Measurements from ENCODE around the gene ALS2CL.
"Not testable (repeated sequence)": the region's sequence is repeated elsewhere in the genome, so short reads cannot be mapped to it uniquely, and the experiment has no call there.

ALS2CL gene, protein sequence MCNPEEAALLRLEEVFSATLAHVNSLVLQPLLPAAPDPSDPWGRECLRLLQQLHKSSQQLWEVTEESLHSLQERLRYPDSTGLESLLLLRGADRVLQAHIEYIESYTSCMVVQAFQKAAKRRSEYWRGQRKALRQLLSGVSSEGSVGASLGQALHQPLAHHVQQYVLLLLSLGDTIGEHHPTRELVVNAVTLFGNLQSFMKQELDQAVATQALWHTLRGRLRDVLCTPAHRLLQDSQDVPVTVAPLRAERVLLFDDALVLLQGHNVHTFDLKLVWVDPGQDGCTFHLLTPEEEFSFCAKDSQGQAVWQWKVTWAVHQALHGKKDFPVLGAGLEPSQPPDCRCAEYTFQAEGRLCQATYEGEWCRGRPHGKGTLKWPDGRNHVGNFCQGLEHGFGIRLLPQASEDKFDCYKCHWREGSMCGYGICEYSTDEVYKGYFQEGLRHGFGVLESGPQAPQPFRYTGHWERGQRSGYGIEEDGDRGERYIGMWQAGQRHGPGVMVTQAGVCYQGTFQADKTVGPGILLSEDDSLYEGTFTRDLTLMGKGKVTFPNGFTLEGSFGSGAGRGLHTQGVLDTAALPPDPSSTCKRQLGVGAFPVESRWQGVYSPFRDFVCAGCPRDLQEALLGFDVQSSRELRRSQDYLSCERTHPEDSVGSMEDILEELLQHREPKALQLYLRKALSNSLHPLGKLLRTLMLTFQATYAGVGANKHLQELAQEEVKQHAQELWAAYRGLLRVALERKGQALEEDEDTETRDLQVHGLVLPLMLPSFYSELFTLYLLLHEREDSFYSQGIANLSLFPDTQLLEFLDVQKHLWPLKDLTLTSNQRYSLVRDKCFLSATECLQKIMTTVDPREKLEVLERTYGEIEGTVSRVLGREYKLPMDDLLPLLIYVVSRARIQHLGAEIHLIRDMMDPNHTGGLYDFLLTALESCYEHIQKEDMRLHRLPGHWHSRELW

DNA sequence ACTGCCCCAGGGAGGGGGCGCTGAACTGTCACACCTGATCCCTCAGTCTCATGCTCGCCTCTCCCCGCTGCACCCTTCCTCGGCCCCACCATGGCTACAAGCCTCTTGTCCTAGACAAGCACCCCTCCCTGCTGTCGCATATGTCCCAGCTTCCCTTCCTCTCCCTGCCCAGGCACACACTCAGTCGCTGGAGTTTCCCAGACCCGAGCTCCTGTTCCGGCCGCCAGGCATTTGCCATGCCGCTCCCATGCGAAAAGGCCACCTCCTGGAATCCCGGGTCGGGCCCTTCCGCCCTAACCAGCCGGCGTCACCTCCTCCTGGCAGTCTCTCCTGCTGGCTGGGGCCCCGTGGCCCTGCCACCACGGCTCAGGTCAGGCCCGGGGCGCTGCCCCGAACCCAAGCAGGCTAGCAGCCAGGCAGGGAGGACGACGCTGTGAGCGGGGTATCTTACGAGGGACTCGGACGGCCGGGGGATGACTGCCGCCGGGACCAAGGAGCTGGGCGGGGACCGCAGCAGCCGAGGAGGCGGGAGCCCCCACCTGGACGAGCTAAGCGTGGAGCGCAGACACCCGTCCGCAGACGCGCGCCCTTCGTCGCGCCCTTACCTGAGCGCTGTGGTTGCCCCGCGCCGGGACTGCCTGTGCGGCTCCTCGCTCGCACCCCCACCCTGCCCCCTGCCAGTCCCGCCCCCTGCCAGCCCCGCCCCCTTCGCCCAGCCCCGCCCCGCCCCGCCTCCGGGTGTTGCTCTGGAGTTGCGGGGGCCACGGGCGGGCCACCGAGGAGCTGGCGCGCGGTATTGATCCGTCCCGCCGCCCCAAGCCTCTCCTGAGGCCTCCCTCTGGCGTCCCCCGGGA, at the start of gene ALS2CL:
TSS of gene ALS2CL (minus strand) at position 642 of the 854 bp plus-strand sequence. CDS start 4,239 bp downstream, outside the sequence.
- peak; percentile 67 for DNase-seq

DNA sequence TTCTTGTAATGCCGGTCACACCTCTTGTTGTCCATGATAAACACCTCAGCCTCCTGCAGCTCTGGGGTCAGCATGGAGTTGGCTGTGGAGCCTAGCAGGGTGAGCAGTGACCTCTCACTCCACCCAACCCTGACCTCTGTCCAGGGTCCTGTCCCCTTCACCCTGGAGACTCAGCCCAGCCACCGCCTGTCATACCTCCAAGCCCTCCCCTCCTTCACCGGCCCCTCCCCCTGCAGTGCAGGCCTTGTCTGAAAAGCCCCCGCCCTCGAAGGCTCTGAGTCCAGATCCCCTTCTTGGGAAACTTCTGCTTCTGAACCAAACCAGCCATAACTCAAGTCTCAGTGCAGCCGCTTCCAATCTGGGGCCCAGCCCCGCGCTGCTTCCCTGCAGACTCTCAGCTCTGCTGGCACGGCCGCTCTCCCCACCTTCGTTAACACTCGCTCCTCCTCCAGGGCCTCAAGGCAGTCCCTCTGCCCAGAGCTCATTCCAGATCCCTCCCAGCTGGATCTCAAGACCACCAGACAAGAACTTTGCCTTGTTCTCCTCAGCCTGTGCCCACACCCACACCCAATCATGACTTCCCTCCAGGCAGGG, 49.6 kb upstream of the ALS2CL start:
- DNase-seq: no peak

DNA sequence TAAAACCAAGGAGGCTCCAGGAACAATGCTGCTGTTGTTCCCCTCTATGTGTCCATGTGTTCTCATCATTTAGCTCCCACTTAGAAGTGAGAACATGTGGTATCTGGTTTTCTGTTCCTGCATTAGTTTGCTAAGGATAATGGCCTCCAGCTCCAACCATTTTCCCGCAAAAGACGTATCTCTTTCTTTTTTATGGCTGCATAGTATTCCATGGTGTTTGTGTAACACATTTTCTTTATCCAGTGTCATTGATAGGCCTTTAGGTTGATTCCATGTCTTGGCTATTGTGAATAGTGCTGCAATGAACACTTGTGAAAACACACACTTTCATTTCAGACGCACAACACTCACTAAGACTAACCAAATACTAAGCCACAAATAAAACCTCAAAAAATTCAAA, 46.1 kb upstream of the ALS2CL start:
- DNase-seq: not testable (repeated sequence)

DNA sequence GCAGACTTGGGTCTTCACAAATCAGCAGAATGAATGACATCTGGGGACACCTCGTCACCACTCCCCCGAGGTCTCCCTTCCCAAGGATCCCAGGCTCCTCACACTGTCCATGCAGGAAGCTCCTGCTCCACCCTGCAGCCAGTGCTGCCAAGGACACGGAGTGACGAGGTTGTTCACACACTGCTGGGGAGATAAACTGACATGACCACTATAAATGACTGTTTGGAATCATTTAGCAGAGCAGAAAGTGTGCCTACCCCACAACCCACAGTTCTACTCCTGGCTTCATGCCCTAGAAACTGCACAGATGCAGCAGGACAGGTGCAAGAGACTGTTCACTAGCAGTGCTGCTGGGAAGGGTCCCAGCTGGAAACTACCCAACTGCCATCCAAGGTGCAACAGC, 43.9 kb upstream of the ALS2CL start:
- no peak for DNase-seq

DNA sequence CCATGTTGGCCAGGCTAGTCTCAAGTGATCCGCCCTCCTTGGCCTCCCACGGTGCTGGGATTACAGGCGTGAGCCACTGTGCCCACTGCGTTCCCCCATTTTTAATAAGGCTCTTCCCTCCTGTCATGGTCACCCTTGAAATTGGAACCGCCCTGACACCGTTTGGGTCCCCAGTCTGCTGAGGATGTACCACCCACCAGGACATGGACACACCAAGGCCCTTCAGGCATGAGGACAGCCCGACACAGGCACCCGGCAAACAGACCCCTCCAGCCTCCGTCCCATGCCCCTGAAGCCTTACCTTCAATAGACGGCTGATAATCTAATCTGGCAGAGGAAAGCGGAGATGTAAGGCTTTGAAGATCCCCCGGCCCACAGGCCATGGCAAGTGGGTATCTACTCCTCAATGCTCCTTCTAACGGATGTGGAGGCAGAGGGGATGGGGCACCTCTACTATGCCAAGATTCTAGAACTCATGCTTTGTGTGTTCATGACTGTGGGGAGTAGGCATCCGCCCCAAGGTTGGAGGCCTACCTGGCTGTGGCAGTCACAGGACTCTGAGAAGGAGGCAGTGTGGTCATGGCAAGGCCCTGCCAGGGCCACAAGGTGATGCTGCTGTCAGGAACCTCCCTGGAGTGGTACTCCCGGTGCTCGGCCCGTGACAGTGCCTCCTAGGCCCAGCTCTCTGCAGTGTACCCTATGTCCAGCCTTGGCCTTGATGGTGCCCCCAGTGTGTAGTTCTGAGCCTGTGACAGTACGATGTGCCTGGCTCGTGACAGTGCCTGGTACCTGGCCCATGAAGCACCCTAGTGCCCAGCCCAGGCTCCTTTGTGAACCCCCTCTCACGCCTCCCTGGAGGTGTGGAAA, 42.8 kb upstream of the ALS2CL start:
- DNase-seq: no peak

DNA sequence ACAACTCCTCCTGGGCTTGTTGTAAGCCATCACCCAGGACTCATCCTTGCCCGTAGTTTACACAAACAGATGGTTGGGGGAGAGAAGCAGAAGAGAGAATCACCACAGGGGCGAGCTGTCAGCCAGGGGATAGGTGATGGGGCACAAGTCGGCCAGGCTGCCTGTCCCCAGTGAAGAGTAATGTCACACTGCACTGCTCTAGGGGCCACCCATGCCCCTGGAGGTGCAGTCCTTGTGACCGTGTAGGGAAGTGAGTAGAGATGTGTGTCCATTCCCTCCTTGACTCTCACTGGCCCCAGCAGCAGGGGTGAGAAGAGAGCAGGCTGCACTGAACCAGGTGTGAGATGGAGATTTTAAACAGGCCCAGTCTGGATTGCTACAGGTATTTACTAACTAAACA, 41.3 kb upstream of the ALS2CL start:
- DNase-seq: no peak

DNA sequence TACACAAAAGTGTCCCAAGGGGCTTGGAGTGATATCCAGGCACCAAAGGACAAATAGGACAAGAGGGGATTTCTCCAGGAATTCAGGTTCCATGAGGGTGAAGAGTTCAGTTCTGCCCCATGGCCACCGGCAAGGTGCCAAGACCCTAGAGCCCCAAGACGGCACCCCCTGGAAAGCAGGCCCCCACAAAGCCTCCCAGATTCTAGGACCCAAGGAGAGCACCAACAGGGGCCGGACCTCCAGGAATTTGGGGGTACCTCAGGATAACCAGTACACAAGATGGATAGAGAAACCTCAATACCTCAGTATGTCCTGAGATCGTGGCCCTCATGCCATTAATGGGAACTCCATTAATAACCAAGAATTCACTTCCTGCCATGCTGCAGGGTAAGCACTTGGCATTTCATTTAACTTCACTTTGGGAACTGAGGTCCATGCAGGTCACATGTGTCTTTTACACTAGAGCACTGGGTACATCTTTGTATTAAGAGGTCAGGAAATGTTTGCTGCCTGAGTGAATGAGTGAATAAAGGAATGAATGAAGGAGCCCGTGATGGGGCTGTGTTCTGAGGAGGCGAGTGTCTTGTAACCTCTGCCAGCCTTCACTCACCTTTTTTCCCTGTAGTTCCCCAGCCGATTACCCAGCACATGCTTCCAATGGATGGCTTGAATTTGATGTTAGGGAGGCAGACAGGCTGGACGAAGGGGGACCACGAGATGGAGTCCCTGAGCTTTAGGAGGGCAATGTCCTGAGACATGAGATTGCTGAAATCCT, 39.7 kb upstream of the ALS2CL start:
- no peak for DNase-seq

DNA sequence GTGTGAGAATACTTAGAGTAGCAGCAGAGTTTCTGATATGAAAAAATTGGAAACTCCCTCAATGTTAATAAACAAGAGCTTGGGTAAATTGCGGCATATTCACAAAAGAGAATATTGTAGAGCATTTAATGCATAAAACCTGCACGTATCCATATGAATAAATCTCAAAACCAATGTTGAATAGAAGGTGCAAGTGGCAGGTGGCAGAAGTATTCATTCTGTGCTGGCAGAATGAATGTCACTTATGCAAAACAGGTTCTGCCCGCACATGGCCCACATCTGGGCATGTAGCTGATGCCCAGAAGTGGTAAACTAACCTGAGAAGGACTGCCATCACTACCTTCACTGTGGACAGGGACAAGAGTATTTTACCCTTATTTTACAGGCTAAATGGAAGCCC, 38.3 kb upstream of the ALS2CL start:
- DNase-seq: no peak

DNA sequence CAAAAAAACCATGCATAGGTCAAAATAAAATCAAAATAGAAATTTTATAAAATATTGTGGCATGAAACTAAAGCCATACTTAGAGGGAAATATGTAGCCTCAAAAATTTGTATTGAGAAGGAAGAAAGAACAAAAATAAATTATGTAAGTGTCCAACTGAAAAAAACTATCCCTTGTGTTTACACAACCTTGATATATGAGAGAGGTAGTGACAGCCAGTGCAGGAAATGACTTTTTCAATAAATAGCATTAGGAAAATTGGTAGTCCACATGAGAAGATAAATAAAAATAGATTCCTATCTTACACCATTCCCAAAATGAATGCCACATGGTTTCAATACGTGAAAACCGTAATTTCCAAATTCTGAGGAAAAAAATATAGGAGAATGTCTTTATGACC, 37.3 kb upstream of the ALS2CL start:
- no peak for DNase-seq

DNA sequence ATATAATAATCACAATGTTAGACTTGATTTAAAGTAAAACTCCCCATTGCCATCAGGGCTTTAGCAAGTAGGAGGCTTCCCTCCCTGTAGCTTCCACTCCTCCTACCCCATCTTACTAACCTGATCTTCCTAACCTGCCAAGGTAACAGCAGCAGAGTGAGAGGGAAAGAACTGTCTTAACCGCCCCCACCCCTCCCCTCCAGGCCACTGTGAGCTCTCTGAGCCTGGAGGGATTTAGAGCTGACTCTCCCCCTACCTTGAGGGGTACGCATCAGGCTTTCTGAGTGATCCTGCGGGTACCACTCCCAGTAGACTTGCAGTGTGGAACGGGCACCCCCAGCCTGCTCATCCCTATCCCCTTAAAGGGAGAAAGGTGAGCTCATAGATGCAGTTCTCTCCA, 35.6 kb upstream of the ALS2CL start:
- no peak for DNase-seq

DNA sequence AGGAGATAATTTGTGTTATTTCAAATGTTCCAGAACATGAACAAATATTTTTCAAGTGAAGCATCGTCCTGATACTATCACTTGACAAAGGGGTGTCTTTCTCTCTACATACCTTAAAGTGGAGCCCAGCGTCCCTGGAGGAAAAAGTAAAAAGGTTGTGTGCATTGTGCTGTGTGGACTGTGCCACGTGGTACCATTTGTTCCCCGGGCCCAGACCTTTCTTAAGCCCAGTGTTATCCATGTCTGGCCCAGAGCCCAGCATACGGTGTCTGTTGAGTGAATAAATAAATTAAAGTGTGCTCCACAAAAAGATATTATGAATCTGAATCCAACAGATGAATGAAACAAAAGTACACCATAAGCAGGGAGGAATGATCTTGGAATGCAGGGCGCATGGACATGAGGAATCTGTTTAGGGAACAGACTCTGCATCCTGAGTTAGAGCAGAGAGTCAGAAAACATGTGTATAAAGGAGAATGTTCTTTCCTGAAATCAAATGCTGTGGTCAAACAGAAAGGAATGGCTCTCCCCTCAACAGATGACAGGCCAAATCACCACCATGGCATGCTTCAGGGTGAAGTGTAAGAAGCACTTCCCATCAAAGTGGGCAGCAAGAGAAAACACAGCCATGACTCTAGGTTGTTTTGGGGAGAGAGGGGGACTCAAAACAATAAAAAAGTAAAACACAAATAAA, 32.3 kb upstream of the ALS2CL start:
- no peak for DNase-seq

DNA sequence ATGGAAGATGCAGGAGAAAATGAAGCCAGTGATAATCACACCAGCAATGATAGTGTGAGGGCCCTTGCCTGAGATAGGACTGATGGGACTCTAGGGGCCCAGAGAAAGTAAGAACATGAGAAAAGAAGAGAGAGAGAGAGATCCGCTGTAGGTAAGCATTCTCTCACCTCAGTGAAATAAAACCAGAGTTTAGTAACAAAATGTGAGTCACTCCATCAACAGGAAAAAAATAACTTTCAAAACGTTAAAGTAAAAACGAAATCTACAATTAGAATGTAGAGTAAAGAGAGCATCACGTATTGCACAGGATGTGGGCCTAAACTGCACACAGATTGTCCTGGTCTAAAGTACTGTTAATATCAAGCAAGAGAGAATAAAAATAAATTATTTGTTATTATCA, 30.9 kb upstream of the ALS2CL start:
- no peak for DNase-seq

DNA sequence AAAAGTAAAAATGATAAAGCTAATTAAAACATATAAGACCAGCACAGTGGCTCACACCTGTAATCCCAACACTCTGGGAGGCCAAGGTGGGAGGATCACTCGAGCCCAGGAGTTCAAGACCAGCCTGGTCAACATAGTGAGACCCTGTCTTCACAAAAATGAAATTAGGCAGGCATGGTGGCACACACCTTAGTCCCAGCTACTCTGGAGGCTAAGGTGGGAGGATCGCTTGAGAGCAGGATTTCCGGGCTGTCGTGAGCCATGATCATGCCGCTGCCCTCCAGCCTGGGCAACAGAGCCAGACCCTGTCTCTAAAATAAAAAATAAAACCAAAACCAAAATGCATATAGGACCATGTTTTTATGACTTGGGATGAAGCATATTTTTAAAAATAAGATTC, 29.0 kb upstream of the ALS2CL start:
- DNase-seq: no peak

DNA sequence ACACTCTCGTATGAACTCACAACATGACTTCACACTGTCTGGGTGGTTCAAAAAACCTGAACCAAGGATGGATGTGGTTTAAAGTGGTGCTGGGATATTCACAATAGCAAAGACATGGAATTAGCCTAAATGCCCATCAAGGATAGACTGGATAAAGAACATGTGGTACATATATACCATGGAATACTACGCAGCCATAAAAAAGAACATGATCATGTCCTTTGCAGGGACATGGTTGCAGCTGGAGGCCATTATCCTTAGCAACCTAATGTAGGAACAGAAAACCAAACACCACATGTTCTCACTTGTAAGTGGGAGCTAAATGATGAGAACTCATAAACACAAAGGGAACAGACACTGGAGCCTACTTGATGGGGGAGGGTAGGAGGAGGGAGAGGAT, 27.5 kb upstream of the ALS2CL start:
- no peak for DNase-seq

DNA sequence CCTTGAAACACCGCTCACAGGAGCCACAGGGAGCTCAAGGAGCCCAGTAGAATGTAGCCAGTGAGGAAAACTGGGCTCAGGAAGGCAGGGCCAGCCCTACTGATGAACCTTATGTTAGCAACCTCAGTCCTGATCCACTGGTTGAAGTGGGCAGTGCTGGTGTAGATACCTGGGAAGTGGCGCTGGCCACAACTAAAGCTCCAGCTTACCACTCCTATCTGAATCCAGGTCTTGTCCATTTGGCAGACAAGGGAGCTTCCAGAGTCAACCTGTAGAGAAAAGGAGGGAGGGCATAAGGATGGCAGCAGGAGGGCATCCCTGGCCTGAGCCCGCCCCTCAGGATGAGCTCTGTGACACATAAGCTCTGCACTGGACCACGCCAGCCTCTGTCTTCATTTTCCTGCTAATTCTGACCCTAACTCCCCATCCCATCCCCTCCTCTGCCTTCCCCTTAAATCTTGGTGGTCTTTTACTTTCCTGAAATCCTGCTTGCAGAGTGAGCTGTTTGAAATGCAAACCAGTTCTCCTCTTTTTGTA, 26.3 kb upstream of the ALS2CL start:
- DNase-seq: no peak

DNA sequence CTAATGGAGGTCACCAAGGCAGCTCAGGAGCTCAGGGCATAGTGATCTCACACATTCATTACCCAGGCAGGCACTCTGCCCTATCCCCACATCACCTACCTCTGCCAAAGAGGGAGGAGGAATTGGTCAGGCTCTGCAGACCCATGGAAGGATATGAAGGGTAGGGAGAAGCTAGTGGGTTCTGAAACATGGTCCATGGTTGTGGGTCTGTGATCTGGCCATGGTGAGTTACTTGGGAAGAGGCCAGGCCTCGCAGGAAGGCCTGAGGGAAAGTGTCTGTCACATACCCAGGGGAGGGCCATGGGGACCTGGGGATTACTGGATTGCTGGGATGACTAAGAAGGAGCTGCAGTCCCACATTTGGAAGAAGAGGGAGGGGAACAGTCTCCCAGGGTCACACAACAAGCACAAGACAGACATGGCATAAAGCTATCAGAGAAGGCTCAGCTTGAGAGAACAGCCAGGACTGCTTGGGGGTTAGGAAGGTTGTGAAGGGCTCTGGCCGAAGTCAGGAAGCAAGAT, 25.6 kb upstream of the ALS2CL start:
- DNase-seq: no peak

DNA sequence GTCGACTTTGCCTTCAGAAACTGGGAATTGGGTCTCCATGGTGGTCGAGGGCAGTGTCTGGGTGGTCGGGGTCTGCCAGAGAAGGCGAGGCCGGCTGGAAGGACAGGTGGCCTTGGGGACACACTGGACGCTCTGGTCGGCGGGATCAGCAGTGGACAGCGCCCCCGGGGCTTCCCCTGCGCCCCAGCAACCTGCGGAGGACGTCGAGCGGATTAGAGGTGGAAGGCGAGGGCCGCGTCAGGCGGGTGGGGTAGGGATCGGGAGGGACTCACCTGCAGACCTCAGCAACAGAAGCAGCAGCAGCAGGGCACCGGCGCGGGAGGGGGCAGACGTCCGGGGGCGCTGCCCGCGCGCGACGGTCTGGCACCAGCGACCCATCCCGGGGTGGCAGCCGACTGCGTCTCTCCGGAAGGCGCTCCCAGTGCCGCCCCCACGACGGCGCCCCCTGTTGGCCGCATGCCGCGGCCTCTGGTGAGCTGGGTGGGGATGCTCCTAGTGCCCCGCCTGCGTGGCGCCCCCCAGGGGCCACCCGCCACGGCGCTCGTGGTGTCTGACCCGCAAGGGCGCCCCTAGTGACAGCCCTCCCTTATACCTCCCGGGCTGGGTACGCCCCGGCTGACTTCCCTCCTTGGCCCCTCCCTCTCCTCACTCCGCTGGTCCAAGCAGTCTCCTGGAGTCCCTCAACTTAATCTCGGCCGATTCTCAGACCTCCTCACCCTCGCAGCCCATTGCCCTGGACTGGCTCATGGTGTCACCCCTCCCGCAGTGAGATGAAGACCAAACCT, 24.2 kb upstream of the ALS2CL start, which contains the start of gene PRSS50:
TSS of gene PRSS50 (minus strand) at position 423 of the 785 bp plus-strand sequence. CDS start at position 378, 45 bp downstream.
- no peak for DNase-seq

All from activated CD4-positive, alpha-beta T cell treated with anti-CD3 and anti-CD28 coated beads for 1 hour (primary cell).